OCI-LY7 (cell line): ENCODE results near the gene PIH1D1. TPM values are rescaled to one million over a fixed set of nuclear protein-coding genes. Genes with fewer than 3 reads are reported as not detected.
"Not testable (repeated sequence)": the region's sequence is repeated elsewhere in the genome, so short reads cannot be mapped to it uniquely, and the experiment has no call there.

ENCODE experiments used
- BruUV-seq: library from RNA; stranded (reverse); fragments of 400-500 nt; replicated peaks from 2 replicates; lab custom pipeline; 2021; lab: Mats Ljungman, UMichigan
- CTCF ChIA-PET: fragments of 300-600 bp; sonication (Branson Sonifier 250); formaldehyde crosslinking; loops from one replicate; lab custom pipeline; 2022; ENCODE audit warnings: antibody characterized with exemption; ENCODE audit not compliant: unreplicated experiment; lab: Charles Lee
- POLR2A ChIA-PET: fragments of 300-600 bp; sonication (Branson Sonifier 250); formaldehyde crosslinking; loops from one replicate; lab custom pipeline; 2022; ENCODE audit warnings: antibody characterized with exemption; lab: Charles Lee
- DNase-seq: peaks from one replicate; pipeline ENCODE4 v3.0.0-alpha.2; 2015; ENCODE audit warnings: low spot score
- H2AFZ ChIP-seq: fragments of 200-600 bp; sonication (generic), shearing (Covaris generic); 2 replicates; pipeline ENCODE4 v1.6.1; 2014; ENCODE audit warnings: mild to moderate bottlenecking, antibody characterized with exemption, low read length, moderate library complexity
- H3K27ac ChIP-seq: fragments of 200-600 bp; sonication (generic); 2 replicates; pipeline ENCODE4 v1.5.1; 2014; ENCODE audit warnings: mixed run types, low read depth, mild to moderate bottlenecking, moderate library complexity, low read length, inconsistent platforms; ENCODE audit not compliant: poor library complexity, severe bottlenecking
- H3K36me3 ChIP-seq: fragments of 200-600 bp; sonication (generic); 2 replicates; pipeline ENCODE4 v1.6.1; 2014; ENCODE audit warnings: mild to moderate bottlenecking, antibody characterized with exemption, low read length, moderate library complexity, mixed read lengths; ENCODE audit not compliant: insufficient read depth
- H3K4me1 ChIP-seq: fragments of 200-600 bp; sonication (generic); 2 replicates; pipeline ENCODE4 v1.5.1; 2014; ENCODE audit warnings: mild to moderate bottlenecking, low read length; ENCODE audit not compliant: insufficient read depth, poor library complexity, severe bottlenecking
- H3K4me2 ChIP-seq: fragments of 200-600 bp; sonication (generic); 2 replicates; pipeline ENCODE4 v1.6.1; 2014; ENCODE audit warnings: mild to moderate bottlenecking, low read length
- H3K4me3 ChIP-seq: fragments of 200-600 bp; sonication (generic); 2 replicates; pipeline ENCODE4 v1.5.1; 2014; ENCODE audit warnings: mild to moderate bottlenecking, low read depth, low read length; ENCODE audit not compliant: poor library complexity, severe bottlenecking
- H3K79me2 ChIP-seq: fragments of 200-600 bp; sonication (generic); 2 replicates; pipeline ENCODE4 v1.6.1; 2016; ENCODE audit warnings: low read depth, mild to moderate bottlenecking, low read length, moderate library complexity, mixed read lengths; ENCODE audit not compliant: insufficient read depth
- H3K9me2 ChIP-seq: fragments of 200-600 bp; sonication (generic); 2 replicates; pipeline ENCODE4 v1.6.1; 2016; ENCODE audit warnings: mild to moderate bottlenecking, low read length, mixed read lengths; ENCODE audit not compliant: insufficient read depth
- H3K9me3 ChIP-seq: fragments of 200-600 bp; sonication (generic); 2 replicates; pipeline ENCODE4 v1.6.1; 2014; ENCODE audit warnings: mild to moderate bottlenecking, mixed run types, low read length, mixed read lengths
- H4K20me1 ChIP-seq: fragments of 200-600 bp; sonication (generic); 2 replicates; pipeline ENCODE4 v1.6.1; 2014; ENCODE audit warnings: mild to moderate bottlenecking, antibody characterized with exemption, low read length, moderate library complexity, mixed read lengths; ENCODE audit not compliant: insufficient read depth
- EZH2phosphoT487 ChIP-seq: fragments of 200-600 bp; sonication (generic); IDR thresholded peaks from 2 replicates; pipeline ENCODE4 v1.6.1; 2018; ENCODE audit warnings: low read depth, borderline replicate concordance, mild to moderate bottlenecking, mixed run types, antibody characterized with exemption, low read length, moderate library complexity, mixed read lengths
- intact Hi-C: fragments of 100-400 bp; cut with micrococcal nuclease; formaldehyde crosslinking; loops from one replicate; pipeline ENCODE4 v1.10.0; 2022; ENCODE audit not compliant: unreplicated experiment
- total RNA-seq, 2 experiments: library from RNA; depleted of rRNA in 1 of 2; stranded (reverse); fragments of >200 nt in 1 of 2; shearing (Covaris generic) in 1 of 2; gene quantifications; 2 replicates each; pipeline ENCODE4 v1.2.3, GENCODE V29; 2014 to 2022
- TF ChIP-seq, protein P1 (sequence below): fragments of 200-600 bp; sonication (generic); conservative IDR thresholded peaks from 2 replicates; pipeline ENCODE4 v1.5.1; 2014; ENCODE audit warnings: mild to moderate bottlenecking, antibody characterized with exemption, low read length, moderate library complexity, mixed read lengths

The PIH1D1 gene
- total RNA-seq, 2 experiments from 2014 or later = 95.5 to 117 TPM

DNA sequence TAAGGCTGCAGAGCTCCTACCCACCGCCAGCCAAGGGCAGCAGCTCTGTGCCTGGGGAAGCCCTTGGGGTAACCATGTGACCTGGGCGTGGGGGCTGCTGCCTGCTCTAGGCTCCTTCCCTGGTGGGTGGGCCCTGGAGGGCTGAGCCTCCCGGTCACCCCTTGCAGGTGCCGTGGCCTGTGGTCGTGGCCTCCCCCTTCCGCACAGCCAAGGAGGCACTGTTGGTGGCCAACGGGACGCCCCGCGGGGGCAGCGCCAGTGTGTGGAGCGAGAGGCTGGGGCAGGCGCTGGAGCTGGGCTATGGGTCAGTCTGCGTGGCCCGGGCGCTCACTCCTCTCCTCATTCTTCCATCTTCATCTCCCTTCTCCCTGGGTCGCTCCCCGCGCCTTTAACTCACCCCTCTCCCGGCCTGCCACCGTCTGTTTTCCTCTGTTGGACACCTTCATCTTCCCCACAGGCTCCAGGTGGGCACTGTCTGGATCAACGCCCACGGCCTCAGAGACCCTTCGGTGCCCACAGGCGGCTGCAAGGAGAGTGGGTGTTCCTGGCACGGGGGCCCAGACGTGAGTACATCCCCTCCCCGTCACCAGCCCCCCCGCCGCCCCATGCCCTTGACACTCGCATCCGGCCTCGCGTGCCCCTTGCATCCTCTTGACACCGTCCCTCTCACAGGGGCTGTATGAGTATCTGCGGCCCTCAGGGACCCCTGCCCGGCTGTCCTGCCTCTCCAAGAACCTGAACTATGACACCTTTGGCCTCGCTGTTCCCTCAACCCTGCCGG is 12.5 kb upstream of the PIH1D1 start:
- no TSS peak for BruUV-seq
- no peaks in the 10 kb centered on the region for H3K79me2 ChIP-seq
- CTCF ChIA-PET = no interaction called here
- no peaks in the 10 kb centered on the region for H4K20me1 ChIP-seq
- H3K4me2 ChIP-seq = no peak overlapping the region
- peaks cover 8% of the 10 kb centered on the region for H3K4me1 ChIP-seq
- TF ChIP-seq, protein P1, sequence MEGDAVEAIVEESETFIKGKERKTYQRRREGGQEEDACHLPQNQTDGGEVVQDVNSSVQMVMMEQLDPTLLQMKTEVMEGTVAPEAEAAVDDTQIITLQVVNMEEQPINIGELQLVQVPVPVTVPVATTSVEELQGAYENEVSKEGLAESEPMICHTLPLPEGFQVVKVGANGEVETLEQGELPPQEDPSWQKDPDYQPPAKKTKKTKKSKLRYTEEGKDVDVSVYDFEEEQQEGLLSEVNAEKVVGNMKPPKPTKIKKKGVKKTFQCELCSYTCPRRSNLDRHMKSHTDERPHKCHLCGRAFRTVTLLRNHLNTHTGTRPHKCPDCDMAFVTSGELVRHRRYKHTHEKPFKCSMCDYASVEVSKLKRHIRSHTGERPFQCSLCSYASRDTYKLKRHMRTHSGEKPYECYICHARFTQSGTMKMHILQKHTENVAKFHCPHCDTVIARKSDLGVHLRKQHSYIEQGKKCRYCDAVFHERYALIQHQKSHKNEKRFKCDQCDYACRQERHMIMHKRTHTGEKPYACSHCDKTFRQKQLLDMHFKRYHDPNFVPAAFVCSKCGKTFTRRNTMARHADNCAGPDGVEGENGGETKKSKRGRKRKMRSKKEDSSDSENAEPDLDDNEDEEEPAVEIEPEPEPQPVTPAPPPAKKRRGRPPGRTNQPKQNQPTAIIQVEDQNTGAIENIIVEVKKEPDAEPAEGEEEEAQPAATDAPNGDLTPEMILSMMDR = no peak
- no peak for TF ChIP-seq EZH2phosphoT487
- POLR2A ChIA-PET = no interaction called here
- no peak for DNase-seq
- H2AFZ ChIP-seq = no peak overlapping the region
- H3K4me3 ChIP-seq = no peak overlapping the region
- H3K9me3 ChIP-seq = no peaks in the 10 kb centered on the region
- no peak overlapping the region for H3K27ac ChIP-seq
- intact Hi-C loops = no loop called here
- H3K36me3 ChIP-seq = peaks cover 52% of the 10 kb centered on the region
- no peaks in the 10 kb centered on the region for H3K9me2 ChIP-seq

GRCh38 chr19:49462492-49462891 is 10.9 kb upstream of the PIH1D1 start:
- ChIA-PET CTCF (no interaction called here), POLR2A (no interaction called here)
- Histone ChIP-seq H3K4me3 (no peak overlapping the region), H3K9me3 (no peaks in the 10 kb centered on the region), H3K4me2 (no peak overlapping the region), H3K79me2 (no peaks in the 10 kb centered on the region), H3K36me3 (peaks cover 53% of the 10 kb centered on the region), H4K20me1 (no peaks in the 10 kb centered on the region), H3K27ac (no peak overlapping the region), H2AFZ (no peak overlapping the region), H3K4me1 (peaks cover 6% of the 10 kb centered on the region), H3K9me2 (no peaks in the 10 kb centered on the region)
- DNase-seq = no peak
- TF ChIP-seq, protein P1 = no peak
- no peak for TF ChIP-seq EZH2phosphoT487
- BruUV-seq = no TSS peak
- intact Hi-C loops = no loop called here

- ChIA-PET CTCF (no interaction called here), POLR2A (no interaction called here)
- TF ChIP-seq, protein P1 = no peak
- TF ChIP-seq EZH2phosphoT487 = no peak
- intact Hi-C loops = no loop called here
- no peaks in the 10 kb centered on the region for H4K20me1 ChIP-seq
- peaks cover 53% of the 10 kb centered on the region for H3K36me3 ChIP-seq
- H3K4me3 ChIP-seq = no peak overlapping the region
- no peak overlapping the region for H2AFZ ChIP-seq
- no peaks in the 10 kb centered on the region for H3K9me2 ChIP-seq
- no peak for DNase-seq
- H3K27ac ChIP-seq = no peak overlapping the region
- H3K79me2 ChIP-seq = no peaks in the 10 kb centered on the region
- BruUV-seq = no TSS peak
- no peaks in the 10 kb centered on the region for H3K9me3 ChIP-seq
- H3K4me2 ChIP-seq = no peak overlapping the region
- H3K4me1 ChIP-seq = peaks cover 6% of the 10 kb centered on the region
Observed at GRCh38 chr19:49461656-49462055, 10.0 kb upstream of the PIH1D1 start.

DNA sequence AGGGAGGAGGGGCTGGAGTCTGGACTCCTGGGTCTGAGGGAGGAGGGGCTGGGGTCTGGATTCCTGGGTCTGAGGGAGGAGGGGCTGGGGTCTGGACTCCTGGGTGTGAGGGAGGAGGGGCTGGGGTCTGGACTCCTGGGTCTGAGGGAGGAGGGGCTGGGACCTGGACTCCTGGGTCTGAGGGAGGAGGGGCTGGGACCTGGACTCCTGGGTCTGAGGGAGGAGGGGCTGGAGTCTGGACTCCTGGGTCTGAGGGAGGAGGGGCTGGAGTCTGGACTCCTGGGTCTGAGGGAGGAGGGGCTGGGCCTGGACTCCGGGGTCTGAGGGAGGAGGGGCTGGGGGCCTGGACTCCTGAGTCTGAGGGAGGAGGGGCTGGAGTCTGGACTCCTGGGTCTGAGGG is 9.5 kb upstream of the PIH1D1 start:
- H3K27ac ChIP-seq, H3K9me3 ChIP-seq, H3K4me1 ChIP-seq, H2AFZ ChIP-seq, H4K20me1 ChIP-seq, H3K4me2 ChIP-seq, H3K4me3 ChIP-seq, H3K9me2 ChIP-seq, DNase-seq, CTCF ChIA-PET, BruUV-seq, H3K79me2 ChIP-seq, intact Hi-C loops: not testable (repeated sequence)
- peaks cover 56% of the 10 kb centered on the region for H3K36me3 ChIP-seq
- POLR2A ChIA-PET = interaction anchor here (0.6 to 0.7 kb wide), 2 partner anchors 9 to 167 kb away, joined by 3 to 4 read pairs; partner anchors contain the start of gene PIH1D1
